ENCODE data around the gene FLVCR1.

Gene FLVCR1

GRCh38 chr1:212916481-212917133 is 58.5 kb downstream of the FLVCR1 start:
- no peak for DNase-seq

GRCh38 chr1:212917134-212917485 is 59.0 kb downstream of the FLVCR1 start:
- no peak for DNase-seq

- DNase-seq = no peak
Measured at GRCh38 chr1:212917858-212918257, 59.8 kb downstream of the FLVCR1 start.

GRCh38 chr1:212918824-212919223 is 60.7 kb downstream of the FLVCR1 start:
- DNase-seq = no peak

- DNase-seq = no peak
Measured at GRCh38 chr1:212920246-212920645, 62.2 kb downstream of the FLVCR1 start.

- DNase-seq = no peak
Measured at GRCh38 chr1:212920896-212921295, 62.8 kb downstream of the FLVCR1 start.

GRCh38 chr1:212922016-212922415 is 63.9 kb downstream of the FLVCR1 start:
- DNase-seq = no peak

GRCh38 chr1:212926372-212926771 is 68.3 kb downstream of the FLVCR1 start:
- DNase-seq = no peak

GRCh38 chr1:212928323-212929291 is 70.5 kb downstream of the FLVCR1 start:
- no peak for DNase-seq

- DNase-seq = no peak
Measured at GRCh38 chr1:212930986-212931678, 73.1 kb downstream of the FLVCR1 start.

- no peak for DNase-seq
Measured at GRCh38 chr1:212933815-212934471, 75.9 kb downstream of the FLVCR1 start.

GRCh38 chr1:212935387-212935981 is 77.4 kb downstream of the FLVCR1 start:
- DNase-seq = no peak

GRCh38 chr1:212937034-212937433 is 79.0 kb downstream of the FLVCR1 start:
- DNase-seq = no peak

- DNase-seq = no peak
Measured at GRCh38 chr1:212938846-212939245, 80.8 kb downstream of the FLVCR1 start.

GRCh38 chr1:212941452-212941851 is 83.4 kb downstream of the FLVCR1 start:
- DNase-seq = no peak

GRCh38 chr1:212942679-212943392 is 84.8 kb downstream of the FLVCR1 start:
- DNase-seq = no peak

- DNase-seq = no peak
Measured at GRCh38 chr1:212943393-212943710, 85.3 kb downstream of the FLVCR1 start.

GRCh38 chr1:212944229-212944901 is 86.3 kb downstream of the FLVCR1 start:
- DNase-seq = no peak

- no peak for DNase-seq
Measured at GRCh38 chr1:212945056-212945455, 87.0 kb downstream of the FLVCR1 start.

GRCh38 chr1:212945463-212946160 is 87.5 kb downstream of the FLVCR1 start:
- DNase-seq = no peak

GRCh38 chr1:212946872-212947271 is 88.8 kb downstream of the FLVCR1 start:
- no peak for DNase-seq

All from NCI-H1105 (cell line).